Measurements from ENCODE around the gene GRIA3.

Gene GRIA3

GRCh38 chrX:123336666-123337065 lies 152.6 kb downstream of the GRIA3 start:
- no peak overlapping the region for H3K27ac ChIP-seq
- TF ChIP-seq ZFX (IDR thresholded peaks at IDR 0.05; ENCODE audit: borderline replicate concordance) (no peak), CTCF (IDR thresholded peaks at IDR 0.05) (no peak)

- no peak overlapping the region for H3K27ac ChIP-seq
- TF ChIP-seq CTCF (IDR thresholded peaks at IDR 0.05) (no peak), ZFX (IDR thresholded peaks at IDR 0.05; ENCODE audit: borderline replicate concordance) (no peak)
Measured at GRCh38 chrX:123337886-123338639, 154.0 kb downstream of the GRIA3 start.

GRCh38 chrX:123339221-123339905 lies 155.3 kb downstream of the GRIA3 start:
- H3K27ac ChIP-seq = no peak overlapping the region

GRCh38 chrX:123340696-123341095 lies 156.6 kb downstream of the GRIA3 start:
- TF ChIP-seq ZFX (IDR thresholded peaks at IDR 0.05; ENCODE audit: borderline replicate concordance) (no peak), CTCF (IDR thresholded peaks at IDR 0.05) (no peak)
- 0 out of 2 replicates have a peak overlapping the region, but pooled peaks have one; percentile 22 for H3K27ac ChIP-seq

More at GRCh38 chrX:123339221-123339905, 155.3 kb downstream of the GRIA3 start:
- TF ChIP-seq CTCF (IDR thresholded peaks at IDR 0.05) = no peak
- TF ChIP-seq ZFX (IDR thresholded peaks at IDR 0.05; ENCODE audit: borderline replicate concordance) = no peak

GRCh38 chrX:123348468-123348867 lies 164.4 kb downstream of the GRIA3 start:
- TF ChIP-seq CTCF (IDR thresholded peaks at IDR 0.05) (no peak), ZFX (IDR thresholded peaks at IDR 0.05; ENCODE audit: borderline replicate concordance) (no peak)
- no peak overlapping the region for H3K27ac ChIP-seq

GRCh38 chrX:123350226-123350625 lies 166.1 kb downstream of the GRIA3 start:
- TF ChIP-seq ZFX (IDR thresholded peaks at IDR 0.05; ENCODE audit: borderline replicate concordance) (no peak), CTCF (IDR thresholded peaks at IDR 0.05) (no peak)
- no peak overlapping the region for H3K27ac ChIP-seq

GRCh38 chrX:123357941-123358340 lies 173.9 kb downstream of the GRIA3 start:
- no peak for TF ChIP-seq CTCF (IDR thresholded peaks at IDR 0.05)
- no peak for TF ChIP-seq ZFX (IDR thresholded peaks at IDR 0.05; ENCODE audit: borderline replicate concordance)
- H3K27ac ChIP-seq = no peak overlapping the region
